GM19023 (cell line): ENCODE data around the gene COPZ1.

Experiments
- ATAC-seq: cut with Tn5 transposase; IDR thresholded peaks from one replicate; pipeline ENCODE4 v1.9.1; 2021; ENCODE audit warnings: mild to moderate bottlenecking, moderate library complexity; ENCODE audit not compliant: unreplicated experiment

Gene COPZ1

GRCh38 chr12:54390668-54391551 is 66.0 kb downstream of the COPZ1 start:
- ATAC-seq, result no peak

DNA sequence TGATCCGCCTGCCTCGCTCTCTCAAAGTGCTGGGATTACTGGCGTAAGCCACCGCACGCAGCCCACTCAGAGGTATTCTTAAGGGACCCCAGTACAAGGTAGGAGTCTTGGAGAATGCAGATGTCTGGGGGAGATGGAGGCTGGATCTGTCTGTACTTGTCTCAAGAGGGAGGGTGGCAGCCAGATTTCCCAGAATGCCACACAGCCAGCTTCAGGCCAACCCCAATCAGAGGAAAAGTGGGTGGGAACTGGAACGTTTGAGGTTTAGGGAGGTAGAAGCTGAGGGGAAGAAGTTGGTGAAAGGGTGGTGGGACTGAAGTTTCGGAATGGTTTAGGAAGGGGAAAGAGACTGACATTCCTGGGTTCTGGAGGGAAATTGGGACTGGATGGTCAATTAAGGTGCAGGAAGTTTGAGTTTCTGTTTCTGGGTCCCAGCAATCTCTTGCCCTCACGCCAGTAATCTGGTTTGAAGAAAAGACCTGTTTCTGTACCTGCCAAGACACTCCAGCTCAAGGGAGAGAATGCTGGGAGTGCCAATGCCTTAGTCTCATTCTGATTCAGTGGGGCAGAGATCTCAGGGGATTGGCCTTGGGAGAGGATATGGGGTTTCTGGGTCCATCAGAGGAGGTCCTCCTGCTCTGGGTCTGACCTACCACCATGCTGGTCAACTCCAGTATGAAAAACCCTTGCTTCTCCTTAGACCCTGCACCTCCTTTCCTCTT is 67.7 kb downstream of the COPZ1 start:
- no peak for ATAC-seq

DNA sequence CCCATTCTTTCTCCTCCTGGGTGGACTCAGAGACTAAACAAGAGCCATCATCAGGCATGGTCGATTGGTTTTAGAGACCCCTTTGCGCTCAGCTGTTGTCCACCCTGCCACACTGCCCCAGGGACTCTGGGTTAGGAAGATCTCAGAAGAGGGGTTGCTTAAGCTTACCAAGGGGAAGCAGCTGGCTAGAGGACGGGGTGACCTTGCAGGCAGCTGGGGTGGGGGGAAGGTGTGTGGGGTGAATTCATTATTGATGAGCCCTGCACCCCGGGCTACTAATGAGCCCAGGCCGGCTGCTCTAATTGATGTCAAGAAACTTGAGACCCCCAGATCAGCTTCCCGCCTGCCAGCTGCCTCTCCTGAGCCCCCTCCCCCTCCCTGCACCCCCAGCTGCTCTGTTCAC is 68.3 kb downstream of the COPZ1 start:
- ATAC-seq, result no peak

DNA sequence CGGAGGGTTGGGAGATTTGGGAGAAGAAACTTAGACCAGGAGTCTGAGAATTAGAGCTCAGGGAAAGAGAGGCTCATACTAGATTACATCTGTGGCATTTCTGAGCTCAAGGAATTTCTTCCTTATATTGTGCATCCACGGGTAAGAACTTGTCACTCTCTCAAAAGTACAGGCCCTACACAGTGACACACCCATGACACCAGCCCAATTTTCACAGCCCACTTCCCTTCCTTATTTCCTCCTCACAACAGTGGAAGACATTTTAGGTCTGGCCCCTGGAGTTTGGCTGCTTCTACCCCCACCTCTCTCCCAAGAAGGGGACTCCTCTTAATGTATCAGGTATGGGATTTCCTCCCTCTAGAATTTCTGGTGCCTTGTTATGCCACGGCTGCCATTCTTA is 68.8 kb downstream of the COPZ1 start:
- ATAC-seq, result no peak

DNA sequence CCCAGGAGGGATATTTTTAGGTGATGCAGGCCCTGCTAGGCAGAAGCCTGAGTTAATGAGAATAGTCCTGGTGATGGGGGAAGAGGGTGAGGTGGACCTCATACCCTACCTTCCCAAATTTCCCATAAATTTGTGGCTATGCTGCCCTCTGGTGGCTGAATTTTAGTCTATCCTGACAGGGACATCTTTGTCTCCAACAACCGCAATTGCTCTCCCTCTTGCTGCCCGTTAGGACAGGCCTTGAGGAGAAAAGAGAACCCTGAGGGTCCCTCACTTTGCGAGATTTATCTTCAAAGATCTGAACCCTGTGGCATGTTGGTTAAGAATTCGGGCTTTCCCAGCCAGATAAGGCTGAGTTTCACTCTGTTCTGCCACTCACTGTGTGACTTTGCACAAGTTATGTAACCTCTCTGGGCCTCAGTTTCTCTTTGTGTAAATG is 69.4 kb downstream of the COPZ1 start:
- no peak for ATAC-seq

GRCh38 chr12:54394986-54395385 is 70.1 kb downstream of the COPZ1 start:
- ATAC-seq, result no peak

DNA sequence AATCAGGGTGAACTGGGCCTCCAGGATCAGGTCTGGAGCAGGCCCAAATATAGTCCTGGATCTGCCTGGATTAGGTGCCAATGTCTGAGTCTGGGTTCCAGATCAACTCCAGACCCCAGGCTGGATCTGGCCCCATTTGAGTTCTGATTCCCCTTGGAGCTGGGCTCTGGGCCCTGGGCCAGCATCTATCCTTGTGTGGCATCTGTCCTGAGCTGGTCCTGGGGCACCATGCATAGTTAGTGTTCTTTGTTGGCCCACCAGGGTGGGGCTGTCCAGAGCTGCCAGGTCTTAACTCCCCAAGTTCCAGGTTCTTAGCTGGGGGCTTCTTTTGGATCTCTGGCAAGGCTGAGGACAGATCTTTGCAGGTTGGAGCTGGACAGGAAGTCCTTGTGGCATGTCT is 70.6 kb downstream of the COPZ1 start:
- ATAC-seq, result no peak

GRCh38 chr12:54397157-54397556 is 72.2 kb downstream of the COPZ1 start:
- no peak for ATAC-seq

GRCh38 chr12:54398218-54398617 is 73.3 kb downstream of the COPZ1 start:
- ATAC-seq, result no peak

GRCh38 chr12:54398995-54399793 is 74.3 kb downstream of the COPZ1 start:
- ATAC-seq, result peak; percentile 90

- ATAC-seq, result no peak
These were observed 76.2 kb downstream of the COPZ1 start for GRCh38 chr12:54401119-54401518.
